GM19239 (cell line): Measurements from ENCODE around the gene C1orf216.
"Not testable (repeated sequence)": the region's sequence is repeated elsewhere in the genome, so short reads cannot be mapped to it uniquely, and the experiment has no call there.

Source experiments
- DNase-seq: peaks from one replicate; pipeline ENCODE4 v3.0.0; 2011; ENCODE audit warnings: low spot score; ENCODE audit not compliant: insufficient read length
- FAIRE-seq: peaks from 2 replicates; lab custom pipeline; 2011; peaks lifted over from hg19 to GRCh38; lab: Jason Lieb, UNC

The C1orf216 gene

DNA sequence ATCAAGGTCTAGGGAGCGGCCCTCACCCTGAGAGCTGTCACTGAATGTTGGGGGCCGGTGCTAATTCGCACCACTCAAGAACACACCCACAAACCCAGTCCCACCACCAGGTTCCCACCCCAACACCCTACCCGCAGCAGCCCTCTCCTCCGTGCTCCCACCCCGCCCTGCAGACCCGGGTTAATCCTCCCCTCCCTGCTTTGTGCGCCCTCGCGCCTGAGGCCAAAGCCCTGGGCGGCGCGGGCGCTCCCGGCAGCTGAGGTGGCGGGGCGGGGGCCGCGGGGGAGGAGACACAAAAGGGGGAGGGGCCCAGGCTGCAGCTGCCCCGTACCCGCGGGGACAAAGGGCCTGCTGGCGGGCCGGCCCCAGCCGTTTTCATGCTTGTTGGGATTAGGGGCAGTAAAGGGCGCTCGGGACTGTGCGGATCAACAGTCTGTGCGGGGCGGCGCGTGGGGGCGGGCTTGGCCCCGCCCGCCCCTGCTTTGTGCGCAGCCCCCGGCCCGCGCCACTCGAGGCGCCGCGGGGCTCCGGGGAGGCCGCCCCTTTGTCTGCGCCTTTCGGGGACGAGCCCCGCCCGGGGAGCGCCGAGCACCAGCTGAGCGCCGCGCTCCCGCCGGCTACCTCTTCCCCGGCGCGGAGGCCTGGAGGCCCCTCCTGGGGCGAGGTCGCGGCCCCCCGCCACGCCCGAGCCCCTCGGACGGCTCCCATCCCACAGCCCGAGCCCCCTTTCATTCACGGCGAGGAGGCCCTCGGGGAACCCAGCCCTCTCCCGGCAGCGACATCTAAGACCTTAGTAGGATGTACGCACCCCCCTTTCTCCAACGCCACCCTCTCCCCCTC, 10.9 kb downstream of the C1orf216 start:
- FAIRE-seq (no peak), DNase-seq (peak; percentile 41)

DNA sequence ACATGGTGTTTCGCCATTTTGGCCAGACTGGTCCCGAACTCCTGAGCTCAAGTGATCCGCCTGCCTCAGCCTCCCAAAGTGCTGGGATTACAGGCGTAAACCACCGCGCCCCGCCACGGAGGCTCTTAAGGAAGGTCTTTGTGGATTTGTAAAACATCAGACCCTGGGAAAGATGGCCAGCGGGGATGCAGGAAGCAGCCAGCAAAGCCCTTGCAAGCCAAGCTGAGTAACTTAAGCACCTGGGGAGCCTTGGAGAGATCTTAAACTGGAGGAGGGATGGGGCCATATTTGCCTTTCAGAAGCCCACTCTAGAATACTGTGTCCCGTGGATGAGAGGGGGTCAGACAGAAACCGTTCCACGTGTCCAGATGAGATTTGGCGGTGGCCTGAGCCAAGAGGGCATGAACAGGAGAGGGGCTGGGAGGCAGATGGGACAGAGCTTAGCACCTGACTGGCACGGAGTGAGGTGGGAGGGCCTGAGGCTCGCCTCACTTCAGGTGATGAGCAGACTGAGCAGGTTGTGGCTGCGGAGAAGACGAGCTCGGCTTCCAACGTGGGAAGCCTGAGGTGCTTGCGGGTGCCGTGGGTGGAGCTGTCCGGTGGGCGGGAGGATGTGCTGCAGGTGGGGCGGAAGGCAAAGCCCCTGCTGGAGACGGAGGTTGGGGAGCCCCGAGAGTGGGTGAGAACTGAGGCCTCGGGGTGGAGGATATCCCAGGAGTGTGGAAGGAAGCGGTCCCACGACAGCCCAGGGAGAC, 11.7 kb downstream of the C1orf216 start:
- DNase-seq = no peak
- FAIRE-seq = no peak

DNA sequence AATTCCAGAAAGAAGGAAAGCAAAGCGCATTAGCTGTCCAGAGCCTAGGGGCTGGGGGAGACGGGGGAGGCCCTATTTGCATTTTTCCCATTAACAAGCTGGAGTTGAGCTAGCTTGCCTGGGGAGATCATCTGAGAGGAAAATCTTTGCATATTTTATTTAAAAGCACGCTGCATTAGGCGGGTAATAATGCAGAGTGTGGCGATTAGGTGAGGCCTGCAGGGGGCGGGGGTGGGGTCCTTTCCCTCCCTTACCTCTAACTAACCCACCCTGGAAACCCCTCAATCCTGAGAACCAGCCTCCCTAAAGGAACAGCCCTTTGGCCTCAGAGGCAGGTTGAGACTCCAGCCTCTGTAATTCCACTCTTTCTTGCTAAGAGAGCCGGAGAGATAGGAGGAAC, 16.2 kb downstream of the C1orf216 start:
- no peak for FAIRE-seq

DNA sequence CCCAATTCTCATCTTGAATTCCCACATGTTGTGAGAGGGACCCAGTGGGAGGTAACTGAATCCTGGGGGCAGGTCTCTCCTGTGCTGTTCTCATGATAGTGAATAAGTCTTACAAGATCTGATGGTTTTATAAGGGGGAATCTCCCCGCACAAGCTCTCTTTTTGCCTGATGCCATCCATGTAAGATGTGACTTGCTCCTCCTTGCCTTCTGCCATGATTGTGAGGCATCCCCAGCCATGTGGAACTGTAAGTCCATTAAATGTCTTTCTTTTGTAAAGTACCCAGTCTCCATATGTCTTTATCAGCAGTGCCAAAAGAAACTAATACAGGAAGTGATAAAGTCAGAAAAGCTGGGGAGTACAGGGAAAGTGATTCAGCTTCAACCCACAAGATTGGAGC, 19.5 kb downstream of the C1orf216 start:
- FAIRE-seq, DNase-seq: not testable (repeated sequence)

More for the DNA sequence above, 16.2 kb downstream of the C1orf216 start:
- DNase-seq = no peak

DNA sequence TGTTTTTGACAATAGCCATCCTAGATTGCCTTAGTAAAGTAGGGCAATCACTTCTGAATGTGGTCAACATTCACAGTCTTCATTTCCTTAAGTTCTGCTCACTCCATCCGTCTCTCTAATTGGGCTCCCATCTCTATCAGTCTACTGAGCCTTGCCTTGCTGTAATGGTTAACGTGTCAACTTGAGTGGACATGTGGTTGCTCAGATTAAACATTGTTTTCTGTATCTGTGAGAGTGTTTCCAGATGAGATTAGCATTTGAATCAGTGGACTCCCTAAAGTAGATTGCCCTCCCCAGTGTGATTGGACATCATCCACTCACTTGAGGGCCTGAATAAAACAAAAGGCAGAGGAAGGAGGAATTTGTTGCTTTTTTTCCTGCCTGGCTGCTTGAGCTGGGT, 26.4 kb downstream of the C1orf216 start:
- no peak for DNase-seq
- FAIRE-seq = no peak

DNA sequence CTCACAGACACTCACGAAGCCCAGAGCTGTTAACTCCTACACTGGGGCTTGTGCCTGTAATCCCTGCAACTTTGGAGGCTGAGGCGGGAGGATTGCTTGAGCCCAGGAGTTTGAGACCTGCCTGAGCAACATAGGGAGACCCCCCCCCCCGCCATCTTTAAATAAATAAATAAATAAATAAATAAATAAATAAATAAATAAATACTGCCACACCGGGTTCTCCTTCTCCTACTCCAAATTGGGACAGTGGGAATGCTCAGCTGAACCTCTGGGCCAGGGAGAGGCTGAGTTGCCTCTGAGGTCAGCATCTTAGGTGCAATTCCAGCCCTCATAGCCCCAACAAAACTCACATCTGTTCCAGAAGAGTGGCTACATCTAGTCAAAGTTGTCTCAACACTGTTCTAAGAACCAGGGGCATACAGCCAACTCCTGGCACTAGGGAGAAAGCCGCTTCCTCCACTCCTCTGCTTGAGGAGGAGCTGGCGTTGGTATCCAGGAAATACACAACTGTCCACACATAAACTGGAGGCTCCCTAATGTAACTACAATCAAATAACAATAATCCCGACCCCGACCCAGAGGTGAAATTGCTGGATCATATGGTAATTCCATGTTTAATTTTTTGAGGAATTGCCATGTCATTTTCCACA, 27.0 kb downstream of the C1orf216 start:
- FAIRE-seq (no peak), DNase-seq (no peak)

DNA sequence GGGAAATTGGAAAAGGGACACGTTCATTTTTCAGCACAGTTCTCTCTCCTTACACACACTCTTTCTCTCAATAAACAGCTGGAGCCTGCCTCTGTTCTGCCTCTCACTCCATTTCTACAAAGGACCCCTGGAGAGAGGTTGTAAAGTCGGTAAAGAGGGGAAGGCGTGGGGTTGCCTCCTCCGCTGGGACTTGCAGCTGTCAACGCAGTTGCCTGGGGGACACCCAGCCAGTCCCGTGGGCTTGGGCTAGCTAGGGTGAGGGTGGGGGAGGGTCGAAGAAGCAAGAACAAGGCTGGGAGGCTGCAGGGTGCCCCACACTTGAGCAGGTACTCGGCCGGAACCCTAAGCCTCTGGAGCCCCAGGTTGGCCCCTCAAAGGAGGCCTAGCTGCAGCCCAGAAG, 27.6 kb downstream of the C1orf216 start:
- FAIRE-seq (no peak), DNase-seq (no peak)

DNA sequence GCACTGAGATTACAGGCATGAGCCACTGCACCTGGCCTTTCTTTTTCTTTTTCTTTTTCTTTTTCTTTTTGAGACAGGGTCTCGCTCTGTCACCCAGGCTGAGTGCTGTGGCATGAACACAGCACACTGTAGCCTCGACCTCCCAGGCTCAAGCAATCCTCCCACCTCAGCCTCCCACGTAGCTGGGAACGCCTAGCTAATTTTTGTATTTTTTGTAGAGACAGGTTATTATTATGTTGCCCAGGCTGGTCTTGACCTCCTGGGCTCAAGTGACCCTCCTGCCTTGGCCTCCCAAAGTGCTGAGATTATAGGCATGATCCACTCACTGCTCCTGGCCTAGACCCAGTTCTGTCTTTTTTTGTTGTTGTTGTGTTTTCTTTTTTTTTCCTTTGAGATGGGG, 28.6 kb downstream of the C1orf216 start:
- not testable (repeated sequence) for FAIRE-seq, DNase-seq

DNA sequence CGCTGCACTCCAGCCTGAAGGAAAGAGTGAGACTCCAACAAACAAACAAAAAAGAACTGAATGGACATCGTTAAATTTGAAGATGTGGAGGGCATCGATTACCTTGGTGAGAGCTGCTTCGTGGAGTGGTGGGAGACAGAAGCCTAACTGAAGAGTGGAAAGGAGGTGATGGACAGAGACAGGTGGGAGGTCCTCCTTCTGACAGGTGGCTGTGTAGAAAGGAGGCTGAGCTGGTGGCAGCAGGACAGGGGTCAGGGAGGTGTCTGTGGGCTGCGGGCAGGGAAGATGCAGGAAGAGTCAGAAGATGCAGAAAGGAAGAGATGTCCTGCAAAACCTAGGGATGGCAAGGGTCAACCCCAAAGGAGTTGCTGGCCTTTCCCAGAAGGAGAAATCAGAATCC, 30.5 kb downstream of the C1orf216 start:
- DNase-seq = no peak
- no peak for FAIRE-seq

DNA sequence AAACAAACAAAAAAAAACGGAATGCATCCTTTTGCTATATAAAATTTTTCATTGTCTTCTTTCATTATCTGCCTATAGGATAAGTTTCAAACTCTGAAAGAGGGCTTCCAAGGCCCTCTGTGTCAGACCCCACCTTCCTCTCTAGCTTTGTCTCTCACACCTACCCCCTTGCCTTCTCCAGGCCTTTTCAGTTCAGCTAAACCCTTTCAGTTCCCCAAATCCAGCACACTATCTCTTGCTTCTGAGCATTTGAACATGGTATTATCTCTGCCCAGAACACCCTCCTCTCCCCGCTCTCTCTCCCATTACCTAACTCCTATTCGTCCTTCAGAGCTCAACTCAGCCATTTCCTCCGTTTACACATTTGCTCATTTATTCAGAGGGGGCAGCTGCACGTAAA, 35.7 kb downstream of the C1orf216 start:
- DNase-seq (no peak), FAIRE-seq (no peak)

DNA sequence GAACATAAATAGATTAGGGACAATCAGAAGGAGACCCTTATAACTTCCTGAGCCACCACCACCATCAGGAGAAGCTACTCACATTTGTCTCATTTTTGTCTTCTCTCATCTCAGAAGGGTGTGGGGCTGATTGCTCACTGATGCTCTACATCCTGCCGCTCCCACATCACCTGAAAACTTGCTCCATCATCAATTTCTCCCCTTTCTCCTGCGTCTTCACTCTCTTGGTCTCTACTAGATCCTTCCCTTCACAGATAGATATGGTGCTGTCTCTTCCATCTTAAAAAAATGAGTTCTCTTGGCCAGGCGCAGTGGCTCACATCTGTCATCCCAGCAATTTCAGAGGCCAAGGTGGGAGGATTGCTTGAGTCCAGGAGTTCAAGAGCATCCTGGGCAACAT, 38.4 kb downstream of the C1orf216 start:
- FAIRE-seq = no peak
- DNase-seq = no peak

DNA sequence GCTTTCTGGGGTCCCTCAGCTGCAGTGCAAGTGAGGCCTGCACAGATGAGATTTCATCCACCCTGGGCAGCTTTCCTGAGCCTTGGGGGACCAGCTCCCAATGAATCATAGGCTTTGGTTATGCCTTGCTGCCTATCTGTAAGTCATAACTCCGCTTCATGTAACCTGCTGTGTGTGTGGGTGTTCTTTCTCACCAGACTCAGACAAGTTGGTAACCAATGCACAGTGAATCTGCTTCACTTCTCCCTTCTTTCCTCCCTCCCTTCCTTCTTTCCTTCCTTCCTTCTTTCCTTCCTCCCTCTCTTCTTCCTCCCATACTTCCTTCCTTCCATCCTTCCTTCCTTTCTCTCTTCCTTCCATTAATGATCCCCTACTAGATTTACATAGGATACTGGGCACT, 42.9 kb downstream of the C1orf216 start:
- no peak for FAIRE-seq
- no peak for DNase-seq

DNA sequence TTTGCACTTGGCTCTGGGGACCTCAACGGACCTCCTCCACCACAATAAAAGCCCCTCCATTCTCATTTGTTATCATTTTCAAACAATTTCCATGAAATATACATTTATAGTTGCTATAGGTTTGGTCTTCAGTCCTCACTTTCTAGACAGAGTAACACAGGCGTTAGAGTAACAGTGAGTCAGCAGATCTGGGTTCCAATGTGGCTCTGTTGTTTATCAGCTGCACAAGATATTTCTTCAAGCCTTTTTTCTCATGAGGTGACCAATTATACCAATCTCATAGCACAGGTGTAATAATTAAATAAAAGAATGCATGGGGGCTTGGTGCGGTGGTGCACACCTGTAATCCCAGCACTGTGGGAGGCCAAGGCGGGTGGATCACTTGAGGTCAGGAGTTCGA, 44.6 kb downstream of the C1orf216 start:
- FAIRE-seq = no peak

DNA sequence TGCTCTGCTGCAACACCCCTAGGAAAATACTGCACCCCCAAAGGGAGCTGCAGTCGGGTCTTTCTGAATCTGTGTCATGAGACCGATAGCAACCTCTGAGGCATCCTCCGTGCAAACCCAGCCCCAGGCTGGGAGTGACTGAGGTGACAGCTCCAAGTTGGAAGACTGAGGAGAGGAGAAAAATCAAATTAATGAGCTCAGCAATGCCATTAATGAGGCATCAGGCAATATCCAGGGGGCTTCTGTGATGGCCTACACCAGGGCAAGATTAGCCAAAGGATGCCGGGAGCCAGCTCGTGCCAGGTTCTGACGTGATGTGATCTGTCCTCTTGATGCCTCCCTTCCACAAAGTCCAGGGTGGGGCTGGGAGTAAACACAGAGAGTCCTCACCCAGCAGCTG, 46.6 kb downstream of the C1orf216 start:
- no peak for FAIRE-seq
- no peak for DNase-seq

More for the DNA sequence above, 44.6 kb downstream of the C1orf216 start:
- DNase-seq = no peak

DNA sequence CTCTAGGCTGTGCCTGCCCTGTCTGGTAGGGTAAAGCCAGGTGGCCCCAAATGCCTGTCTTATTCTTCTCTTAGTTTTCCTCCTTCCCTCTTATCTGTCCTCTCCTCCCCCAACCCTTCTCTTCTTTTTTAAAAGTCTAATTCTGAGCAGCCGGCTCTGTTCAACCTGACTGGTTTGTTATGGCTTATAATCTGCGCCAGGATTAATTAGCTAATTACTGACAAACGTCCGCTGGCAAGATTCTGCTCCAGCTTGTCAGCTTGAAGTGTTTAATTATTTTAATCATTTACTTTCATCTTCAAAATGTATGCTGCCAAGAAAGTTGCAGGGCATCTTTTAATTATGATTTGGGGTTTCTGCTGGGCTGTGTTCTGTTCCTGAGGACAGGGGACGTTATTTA, 50.2 kb downstream of the C1orf216 start:
- DNase-seq (no peak), FAIRE-seq (no peak)

DNA sequence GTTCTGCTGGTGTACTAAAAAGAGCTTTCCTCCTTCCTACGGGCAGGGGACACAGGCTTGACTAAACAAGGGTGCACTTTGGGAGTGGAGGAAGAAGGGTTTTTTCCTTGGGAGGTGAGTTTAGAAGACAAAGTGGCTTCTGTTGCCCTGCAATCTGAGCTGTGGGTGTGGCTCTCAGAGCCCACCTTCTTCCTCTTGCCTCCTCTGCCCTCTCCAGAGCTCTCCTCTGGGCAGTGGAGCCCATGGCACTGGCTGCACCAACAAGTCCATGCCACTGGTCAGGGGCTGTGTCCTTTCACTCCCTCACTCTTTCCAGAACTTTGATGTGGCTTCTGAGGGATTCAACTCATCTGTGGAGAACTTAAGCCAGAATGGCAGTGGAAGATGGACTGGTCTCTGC, 51.8 kb downstream of the C1orf216 start:
- DNase-seq (no peak), FAIRE-seq (no peak)

DNA sequence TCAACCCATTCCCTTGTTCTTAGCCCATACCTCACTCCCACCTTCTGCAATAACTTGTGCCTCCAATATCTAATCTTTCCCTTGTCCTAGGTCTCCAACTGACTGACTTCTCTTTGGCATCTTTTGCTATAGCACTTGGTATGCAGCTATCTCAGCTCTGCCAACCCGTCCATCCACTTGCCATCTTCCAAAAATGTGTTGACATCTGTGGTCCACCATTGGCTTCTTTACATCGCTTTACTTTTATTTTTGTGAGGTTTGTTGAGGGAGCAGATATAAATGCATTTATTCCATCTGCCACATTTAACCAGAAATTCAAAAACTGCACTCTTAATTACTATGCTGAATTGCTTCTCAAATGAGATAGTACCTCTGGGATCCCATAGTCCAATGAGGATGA, 52.5 kb downstream of the C1orf216 start:
- FAIRE-seq (no peak), DNase-seq (no peak)
